Stimulated activated CD8-positive, alpha-beta memory T cell treated with anti-CD3 and anti-CD28 coated beads, Interleukin-4, amount 100 ng/mL, for 24 hours (primary cell): ENCODE results near the gene RNF145.

Source experiments
- DNase-seq: peaks from one replicate; pipeline ENCODE4 v3.0.0-alpha.2; 2020; ENCODE audit warnings: low read depth

The RNF145 gene

DNA sequence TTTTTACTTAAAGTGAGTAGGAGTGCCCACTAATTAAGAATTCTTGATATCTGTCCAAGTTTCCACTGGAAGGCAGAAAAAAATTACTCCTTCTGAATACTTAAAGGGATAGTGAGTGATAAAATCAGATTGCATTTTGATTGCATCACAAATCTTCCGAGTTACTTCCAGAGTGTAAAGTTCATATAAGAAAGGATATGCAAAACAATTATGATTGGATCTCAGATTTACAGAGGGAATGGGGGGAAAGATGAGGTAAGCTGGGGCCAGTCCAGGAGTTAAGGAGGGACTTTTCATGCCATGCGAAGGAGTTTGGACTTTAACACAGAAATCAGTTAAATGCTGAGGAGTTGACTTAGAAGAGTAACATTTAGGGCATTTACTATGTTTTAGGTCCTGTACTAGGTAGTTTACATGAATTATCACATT, 9.3 kb upstream of the RNF145 start:
- no peak for DNase-seq

DNA sequence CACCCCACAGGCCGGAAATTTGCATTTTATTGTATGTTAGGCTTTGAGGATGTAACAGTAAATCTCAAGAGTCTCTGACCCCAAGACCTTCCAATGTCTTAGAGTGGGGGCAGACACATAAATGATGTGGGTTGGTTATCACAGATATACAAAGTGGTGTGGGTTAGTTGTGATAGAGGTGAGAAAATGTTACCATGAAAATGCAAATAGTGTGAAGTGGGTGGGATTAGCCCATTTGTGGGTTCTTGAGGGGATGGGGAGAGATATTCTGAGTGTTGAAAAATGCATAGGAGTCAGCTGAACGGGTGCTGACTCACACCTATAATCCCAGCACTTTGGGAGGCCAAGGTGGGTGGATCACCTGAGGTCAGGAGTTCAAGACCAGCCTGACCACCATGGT, 7.9 kb upstream of the RNF145 start:
- no peak for DNase-seq

DNA sequence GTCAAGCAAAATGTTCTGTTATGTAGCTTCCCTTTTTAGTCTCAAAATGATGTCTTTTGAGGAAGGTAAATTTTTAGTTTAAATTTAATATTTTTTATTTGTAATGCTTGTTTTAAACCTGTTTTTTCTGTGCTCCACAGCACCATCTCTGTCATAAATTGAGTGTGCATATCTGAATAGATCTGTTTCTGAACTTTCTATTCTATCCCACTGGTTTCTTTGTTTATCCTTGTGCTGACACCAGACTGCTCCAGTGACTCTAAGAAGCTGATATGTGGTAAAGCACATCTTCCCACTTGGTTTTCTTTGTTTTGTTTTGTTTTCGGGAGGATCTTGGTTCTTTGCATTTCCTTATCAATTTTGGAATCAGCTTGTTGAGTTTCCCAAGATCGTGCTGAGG, 7.1 kb upstream of the RNF145 start:
- no peak for DNase-seq

DNA sequence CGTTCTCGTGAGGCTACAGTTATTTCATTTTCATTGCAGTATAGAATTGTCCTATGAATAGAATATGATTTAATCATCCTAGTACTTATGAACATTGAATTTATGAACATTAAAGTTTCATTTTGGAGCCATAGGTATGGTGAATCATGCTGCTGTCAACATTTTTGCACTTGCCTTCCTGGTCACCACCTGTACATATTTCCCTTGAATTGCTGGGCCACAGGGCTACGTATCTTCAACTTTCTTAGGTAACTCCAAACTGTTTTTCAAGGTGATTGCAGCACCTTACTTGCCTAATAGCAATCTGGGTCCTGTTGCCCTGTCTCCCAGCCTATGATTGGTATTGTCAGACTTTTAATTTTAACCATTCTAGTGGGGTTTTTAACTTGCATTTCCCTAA, 6.5 kb upstream of the RNF145 start:
- no peak for DNase-seq

DNA sequence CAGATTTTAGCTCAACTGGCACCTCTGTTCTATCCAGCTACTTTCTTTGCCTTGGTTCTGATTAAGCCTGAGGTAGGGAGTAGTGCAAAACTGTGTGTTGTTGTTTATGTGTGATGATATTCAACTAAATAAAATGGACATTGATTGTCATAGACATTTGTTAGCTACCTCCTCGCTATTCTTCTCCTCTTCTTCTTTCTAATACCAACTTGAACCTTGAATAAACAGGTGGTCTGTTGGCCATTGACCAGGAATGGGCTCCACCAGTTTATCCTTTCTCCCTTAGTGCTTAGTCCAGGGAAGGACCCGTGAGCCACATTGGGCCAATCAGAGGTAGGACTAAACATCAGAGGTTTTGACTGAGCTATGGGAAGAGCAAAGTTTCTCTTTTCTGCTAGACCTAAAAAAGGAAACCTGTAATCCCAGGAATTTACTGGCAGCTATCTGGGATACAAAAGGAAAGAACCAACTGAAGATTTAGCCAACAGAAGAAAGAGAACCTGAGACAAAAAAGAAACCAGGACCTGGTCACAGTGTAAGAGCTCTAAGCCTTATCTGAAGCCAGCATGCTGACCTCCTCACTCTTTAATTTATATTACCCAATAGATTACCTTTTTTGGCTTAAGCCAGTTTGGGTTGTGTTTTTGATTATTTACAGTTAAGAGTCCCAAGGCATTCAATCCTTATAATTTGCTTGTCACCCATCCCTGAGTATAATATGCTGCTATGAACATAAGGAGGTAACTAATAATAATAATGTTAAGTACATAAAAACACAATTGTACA, 5.3 kb upstream of the RNF145 start:
- no peak for DNase-seq

DNA sequence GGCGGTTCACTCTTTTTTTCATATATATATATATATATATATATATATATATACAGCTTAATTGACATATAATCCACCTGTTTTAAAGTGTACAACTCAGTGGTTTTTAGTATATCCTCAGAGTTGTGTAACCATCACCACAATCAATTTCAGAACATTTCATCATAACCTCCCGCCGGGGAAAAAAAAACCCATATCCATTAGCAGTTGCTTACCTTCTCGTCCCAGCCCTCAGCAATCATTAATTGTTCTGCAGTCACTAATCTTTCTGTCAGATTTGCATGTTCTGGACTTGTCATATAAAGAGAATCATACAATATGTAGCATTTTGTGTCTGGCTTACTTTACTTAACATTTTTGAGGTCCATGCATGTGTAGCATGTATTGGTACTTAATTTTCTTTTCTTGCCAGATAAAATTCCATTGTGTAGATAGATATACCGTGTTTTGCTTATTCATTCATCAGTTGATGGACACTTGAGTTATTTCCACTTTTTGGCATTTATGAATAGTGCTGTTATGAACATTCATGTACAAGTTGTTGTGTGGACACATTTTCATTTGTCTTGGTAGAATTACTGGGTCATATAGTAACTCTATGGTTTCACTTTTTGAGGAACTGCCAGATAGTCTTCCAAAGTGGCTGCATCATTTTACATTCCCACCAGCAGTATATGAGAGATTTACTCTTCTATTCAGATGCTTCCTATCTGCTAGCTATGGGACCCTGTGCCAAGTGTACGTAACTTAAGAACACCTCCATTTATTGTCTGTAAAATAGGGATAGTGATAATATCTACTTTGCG, 3.5 kb upstream of the RNF145 start:
- DNase-seq, result no peak

DNA sequence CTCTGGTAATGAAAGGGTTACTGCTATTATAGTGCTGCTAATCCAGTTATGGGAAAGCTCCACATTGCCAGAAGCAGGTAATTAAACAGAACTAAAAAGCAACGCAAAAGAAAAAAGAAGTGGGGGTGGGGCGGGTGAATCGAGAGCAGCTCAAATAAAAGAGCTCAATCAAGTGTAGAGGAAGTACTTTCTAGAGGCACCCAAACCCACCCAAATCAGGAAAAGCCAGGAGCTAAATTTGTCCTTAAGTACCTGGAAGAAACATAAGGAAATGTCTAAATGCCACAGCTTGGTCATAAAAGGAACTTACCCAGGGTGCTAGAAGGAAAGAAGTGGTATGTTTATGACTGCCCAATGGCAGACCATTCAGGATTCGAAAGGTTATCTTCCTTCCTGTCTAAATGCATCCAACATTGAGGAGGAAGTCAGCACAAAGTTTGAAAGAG, 2.4 kb upstream of the RNF145 start:
- DNase-seq, result no peak

DNA sequence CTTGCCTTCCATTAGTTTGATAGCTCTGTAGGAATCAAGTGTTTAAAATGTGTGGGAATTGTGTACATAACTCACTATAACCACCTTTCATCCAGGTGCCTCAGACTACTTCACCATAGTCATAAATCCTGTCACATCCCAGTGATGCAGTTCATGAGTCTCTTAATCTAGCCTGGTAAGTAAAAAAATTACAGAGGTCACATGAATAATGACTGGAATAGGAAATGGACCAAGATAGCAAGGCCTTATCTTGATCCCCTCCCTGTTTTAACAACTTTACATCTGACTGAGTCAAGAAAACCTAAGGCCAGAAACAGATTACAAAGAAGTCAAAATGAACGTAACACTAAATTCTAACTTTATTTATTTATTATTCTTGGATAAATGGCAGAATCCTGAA, 1.5 kb upstream of the RNF145 start:
- no peak for DNase-seq

DNA sequence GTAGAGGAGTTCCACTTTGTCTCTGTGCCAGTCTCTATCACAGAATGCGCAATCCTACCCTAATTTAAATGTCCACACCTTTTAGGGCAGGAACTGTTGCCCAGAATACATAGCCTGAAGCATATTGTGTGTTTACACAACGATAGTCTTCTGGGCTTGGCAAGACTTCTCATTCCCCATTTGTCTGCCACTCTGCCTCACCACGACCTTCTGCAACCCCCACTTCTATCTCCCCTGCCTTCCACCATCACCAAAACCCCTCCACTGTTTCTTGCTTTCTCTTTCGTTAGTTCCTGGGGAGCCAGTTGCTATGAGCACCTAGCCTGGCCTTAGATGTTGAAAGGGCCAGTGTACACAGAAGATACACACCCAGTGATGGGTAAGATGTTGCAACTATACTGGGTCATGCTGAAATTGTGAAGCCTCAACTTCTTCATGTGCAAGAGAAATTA, 883 bp upstream of the RNF145 start:
- no peak for DNase-seq

DNA sequence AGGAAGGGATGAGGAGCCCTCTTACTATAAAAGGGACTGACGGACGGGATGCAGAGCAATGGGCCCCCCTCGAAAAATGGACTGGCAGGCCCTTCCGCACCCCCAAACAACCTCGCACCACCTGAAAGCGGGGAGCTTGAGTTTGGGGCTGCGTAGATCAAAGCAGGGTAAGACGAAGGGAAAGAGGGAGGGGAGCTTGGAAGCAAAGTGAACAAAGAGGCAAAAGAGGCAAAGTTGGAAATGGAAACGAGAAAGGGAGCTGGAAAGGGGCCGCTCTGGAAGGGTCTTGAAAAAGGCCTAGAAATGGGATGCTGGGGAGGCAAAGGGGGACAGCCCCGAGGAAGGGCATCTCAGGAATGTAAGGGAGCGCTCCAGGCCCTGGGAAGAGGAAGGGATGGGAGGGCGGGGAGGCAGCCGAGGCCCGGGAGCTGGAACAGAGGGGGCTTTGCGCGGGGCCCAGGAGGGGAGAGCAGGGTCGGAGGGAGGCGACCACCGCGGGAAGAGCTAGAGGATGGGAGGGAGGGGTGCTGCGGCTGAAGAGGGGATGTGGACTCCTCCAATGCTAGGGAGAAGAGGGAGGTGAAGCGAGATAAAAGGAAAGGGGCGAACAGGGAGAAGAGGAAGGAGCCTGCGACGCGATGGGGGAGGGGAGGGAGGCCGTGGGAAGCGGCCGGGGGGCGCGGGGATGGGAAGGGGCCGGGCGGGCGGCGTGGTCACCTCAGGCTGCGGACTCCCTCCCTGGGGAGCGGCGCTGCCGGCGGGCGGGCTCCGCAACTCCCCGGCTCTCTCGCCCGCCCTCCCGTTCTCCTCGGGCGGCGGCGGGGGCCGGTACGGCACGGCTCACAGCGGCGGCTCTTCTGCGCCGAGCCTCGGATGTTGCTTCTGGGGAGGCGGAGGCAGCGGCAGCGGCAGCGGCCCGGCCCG, 577 bp downstream of the RNF145 start:
- no peak for DNase-seq

DNA sequence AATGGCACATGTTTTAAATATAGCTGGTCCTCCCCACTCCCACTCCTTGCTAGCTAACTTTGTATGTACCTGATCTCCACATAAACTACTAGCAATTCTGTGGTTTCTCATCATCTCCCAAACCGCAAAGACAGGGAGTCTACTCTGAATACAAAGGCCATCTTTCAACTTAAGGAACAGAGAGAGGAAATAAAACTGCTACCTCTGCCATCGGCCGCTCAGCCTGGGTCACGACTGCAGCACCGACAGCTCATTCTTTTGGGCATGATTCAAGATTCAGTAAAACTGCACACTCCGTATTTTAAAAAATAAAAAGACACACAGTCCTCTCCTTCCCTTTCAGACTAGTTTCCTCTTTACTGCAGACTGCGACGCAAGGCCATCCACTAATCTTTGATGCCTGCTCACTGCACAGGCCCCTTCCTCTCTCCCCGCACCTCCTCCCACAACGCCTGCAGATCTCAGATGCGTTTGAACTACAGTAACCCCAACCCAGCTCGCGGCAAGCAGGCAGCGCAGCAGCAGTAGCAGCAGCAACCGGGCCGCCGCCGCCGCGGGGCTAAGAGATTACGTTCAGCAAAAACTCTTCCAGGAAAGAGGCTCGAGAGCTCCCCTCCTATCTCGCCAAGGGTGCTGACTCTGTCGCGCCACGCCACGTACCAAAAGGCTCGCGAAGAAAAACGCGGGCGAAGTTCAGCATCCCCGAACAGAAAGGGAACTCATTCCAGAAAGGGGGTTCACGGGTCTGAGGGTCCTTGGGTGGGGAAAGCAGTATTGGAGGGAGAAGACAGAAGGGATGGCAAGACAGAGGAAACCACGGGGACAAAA, 1.5 kb downstream of the RNF145 start:
- peak; percentile 65 for DNase-seq

DNA sequence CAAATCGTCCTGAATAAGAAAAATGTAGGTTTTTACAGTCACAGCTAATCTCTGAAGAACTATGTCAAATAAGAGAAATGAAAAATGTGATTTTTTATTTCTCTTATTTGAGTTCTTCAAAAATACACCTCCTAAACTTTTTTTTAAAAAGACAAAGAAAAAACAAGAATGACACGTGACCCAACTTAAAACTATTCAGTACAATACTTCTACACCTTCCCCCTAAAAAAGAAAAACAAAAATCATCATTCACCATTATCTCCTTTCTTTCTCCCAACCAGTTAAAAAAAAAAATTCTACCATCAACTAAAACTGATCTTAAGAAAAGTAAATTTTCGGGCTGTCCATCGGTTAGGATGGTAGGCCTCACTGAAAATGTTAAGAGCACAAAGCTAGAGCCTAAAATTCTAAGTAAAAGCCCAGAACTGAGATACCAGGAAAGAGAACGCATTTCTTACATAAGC, 2.1 kb downstream of the RNF145 start:
- no peak for DNase-seq

DNA sequence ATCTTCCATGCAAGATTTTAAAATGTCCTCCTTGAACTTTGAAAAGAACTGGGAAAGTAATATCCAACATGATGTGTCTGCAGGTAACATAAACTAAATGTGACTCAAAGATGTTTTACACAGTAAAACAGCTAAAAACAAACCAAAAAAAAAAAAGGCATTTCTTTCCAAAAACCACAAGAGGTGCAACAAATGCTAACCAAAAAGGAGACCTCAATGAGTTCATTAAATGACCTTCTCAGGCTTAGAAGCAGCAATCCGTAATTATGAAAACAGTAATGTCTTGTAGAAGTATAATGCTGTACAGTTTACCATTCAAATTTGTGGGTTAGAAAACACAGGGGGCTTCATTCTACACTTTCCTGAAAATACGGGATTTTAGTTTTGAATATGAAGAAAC, 2.5 kb downstream of the RNF145 start:
- DNase-seq, result no peak

DNA sequence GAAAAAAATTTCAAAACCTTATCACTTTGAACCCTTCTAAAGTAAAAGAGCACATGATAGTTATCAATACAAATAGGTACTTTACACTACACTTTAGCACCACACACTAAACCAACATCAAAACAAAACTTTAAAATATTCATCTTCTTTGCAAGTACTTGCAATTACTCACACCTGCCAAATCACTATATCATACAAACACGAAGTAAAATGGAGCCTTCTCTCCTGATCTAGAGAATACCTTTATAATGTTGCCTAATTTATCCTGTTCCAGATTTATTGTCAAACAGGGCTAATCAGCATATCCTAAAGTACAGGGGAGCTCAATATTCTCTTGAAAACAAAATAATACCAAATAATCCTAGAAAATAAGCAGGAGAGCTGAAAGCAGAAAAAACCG, 3.0 kb downstream of the RNF145 start:
- no peak for DNase-seq

DNA sequence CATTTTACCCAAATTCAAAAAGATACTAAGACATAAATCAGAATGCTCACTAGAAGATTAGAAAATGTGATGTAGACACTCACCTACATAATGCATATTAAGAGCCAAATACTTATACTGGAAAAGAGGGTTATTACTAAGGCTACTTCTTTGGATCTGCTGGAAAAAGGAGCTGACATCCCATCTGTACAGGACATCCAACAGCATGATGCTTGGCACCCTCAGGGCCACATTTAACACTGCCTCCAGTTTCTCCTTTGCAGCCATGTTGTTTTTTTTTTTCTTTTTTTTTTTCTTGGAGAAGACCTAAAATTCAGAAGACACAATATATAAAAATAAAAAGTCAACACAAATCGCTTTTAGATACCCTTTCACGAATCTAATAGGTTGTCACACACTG, 6.0 kb downstream of the RNF145 start:
- DNase-seq, result no peak

DNA sequence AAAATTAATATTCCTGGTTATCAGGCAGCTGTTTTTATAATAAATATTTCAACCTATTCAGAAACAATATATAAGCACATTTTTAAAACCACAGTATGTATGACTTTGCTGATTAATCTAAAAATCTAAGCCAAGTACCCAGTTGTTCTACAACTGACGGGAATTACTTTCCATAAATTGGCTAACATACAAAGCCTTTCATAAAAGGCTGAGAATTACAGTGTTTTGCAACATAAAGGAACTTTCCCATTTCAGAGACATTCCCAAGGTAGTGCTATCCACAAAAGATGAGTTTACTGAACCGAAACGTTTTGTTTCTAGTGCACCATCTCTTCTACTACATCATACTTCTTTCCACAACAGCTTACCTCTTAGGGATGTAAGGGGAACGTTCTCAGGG, 7.2 kb downstream of the RNF145 start:
- no peak for DNase-seq

DNA sequence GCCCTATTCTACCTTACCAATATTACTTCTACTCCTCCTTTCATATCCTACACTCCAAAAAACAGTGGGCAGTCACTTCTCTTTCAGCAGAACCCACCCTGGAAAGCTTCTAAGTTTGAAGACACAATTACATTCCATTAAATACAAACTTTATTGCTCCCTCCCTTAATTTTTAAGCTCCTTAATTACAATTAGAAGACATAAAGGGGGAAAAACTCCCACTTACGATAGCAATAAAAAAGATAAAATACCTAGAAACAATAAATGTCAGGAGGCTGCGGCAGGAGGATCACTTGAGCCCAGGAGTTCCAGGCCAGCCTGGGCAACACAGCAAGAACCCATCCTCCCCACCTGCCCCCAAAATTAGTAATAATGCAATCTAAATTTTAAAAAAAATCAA, 9.6 kb downstream of the RNF145 start:
- no peak for DNase-seq

DNA sequence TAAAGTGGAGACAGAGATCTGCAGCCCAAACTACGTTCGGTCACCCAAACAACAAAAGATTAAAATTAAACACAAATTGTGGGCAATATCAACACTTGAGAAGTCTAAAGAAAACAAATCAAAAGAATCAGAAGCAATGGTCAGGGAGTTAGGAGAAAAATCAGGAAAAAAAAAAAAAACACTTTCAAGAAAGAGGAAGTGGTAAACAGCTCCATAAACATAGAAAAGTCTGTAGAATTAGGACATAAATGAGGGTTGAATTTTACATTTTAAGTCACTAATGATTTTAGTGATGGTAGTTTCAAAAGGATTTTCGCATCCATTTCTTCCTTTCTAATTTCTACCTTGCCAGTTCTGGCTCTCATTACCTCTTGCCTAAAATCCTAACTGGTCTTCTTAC, 10.1 kb downstream of the RNF145 start:
- DNase-seq, result no peak

DNA sequence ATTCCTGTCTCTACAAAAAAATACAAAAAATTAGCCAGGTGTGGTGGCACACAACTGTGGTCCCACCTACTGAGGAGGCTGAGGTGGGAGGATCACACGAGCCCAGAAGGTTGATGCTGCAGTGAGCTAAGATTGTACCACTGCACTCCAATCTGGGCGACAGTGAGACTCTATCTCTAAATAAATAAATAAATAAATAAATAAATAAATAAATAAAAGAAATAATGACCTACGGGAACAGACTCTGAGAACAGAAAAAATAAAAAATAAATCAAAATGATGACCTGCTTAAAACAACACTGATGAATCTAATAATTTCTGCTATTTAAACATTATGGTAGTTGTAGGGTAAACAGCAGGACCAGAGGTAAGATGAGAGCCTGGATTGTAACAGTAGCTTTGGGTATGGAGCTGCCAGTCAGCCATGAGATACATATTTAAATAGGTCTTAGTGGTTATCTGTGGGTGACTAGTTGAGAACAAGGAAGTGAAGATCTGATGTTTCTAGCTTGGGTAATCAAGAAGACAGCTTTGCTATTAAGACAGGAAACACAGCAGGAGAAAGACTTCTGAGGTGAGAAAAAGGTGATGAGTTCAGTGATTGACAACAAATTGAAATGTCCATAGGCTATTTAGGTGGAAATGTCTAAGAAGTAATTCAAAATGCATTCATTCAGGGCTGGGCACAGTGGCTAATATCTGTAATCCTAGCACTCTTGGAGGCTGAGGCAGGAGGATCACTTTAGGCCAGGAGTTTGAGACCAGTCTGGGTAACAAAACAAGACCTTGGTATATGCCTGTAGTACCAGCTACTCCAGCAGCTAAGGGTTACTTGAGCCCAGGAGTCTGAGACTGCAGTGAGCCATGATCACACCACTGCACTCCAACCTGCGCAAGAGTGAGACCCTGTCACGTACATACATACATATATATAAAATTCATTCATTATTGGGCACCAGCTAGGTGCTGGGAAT, 11.0 kb downstream of the RNF145 start:
- DNase-seq, result no peak

DNA sequence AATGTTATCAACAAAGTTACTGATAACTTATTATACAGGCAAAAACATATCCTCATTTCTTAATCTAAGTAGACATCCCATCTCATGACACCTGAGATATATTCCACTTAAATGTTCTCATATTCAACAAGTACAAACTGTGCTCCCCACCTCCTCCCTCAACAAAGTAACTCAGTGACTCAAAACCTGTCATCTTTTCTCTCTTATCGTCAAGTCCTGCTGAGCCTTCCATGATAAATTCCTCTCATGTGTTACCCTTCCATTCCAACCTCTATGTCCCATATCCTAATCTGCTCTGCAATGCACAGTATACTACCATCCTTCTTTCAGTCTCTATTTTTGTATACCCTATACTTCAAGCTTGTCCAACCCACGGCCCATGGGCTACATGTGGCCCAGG, 13.6 kb downstream of the RNF145 start:
- DNase-seq, result no peak
